Activated B cell treated with CpG ODN at 0.5 μM for 24 hours (primary cell): Measurements from ENCODE around the gene ASPG. TPM values are rescaled to one million over a fixed set of nuclear protein-coding genes. Genes with fewer than 3 reads are reported as not detected.
"Not testable (repeated sequence)": the region's sequence is repeated elsewhere in the genome, so short reads cannot be mapped to it uniquely, and the experiment has no call there.

Source experiments
- ATAC-seq: fragments of 200-7000 bp; cut with Tn5 transposase; one replicate; pipeline ENCODE4 v1.10.0; 2021; ENCODE audit warnings: low read depth, mild to moderate bottlenecking, moderate library complexity
- CTCF ChIA-PET: fragments of 350-600 bp; sonication (Branson Sonifier 250); formaldehyde crosslinking; loops from one replicate; lab custom pipeline; 2021; ENCODE audit warnings: antibody characterized with exemption; lab: Charles Lee
- POLR2A ChIA-PET: fragments of 350-600 bp; sonication (Branson Sonifier 250); formaldehyde crosslinking; loops from one replicate; lab custom pipeline; 2021; ENCODE audit warnings: antibody characterized with exemption; lab: Charles Lee
- DNase-seq: peaks from one replicate; pipeline ENCODE4 v3.0.0; 2022
- H3K27ac Mint-ChIP-seq: one replicate; pipeline ENCODE4 v1.8.0; 2020; ENCODE audit warnings: mixed read lengths
- H3K27me3 Mint-ChIP-seq: one replicate; pipeline ENCODE4 v1.8.0; 2021; ENCODE audit warnings: mixed read lengths
- H3K36me3 Mint-ChIP-seq: one replicate; pipeline ENCODE4 v1.8.0; 2021; ENCODE audit warnings: low read depth, mixed read lengths
- H3K4me1 Mint-ChIP-seq: one replicate; pipeline ENCODE4 v1.8.0; 2021; ENCODE audit warnings: mixed read lengths
- H3K4me3 Mint-ChIP-seq: one replicate; pipeline ENCODE4 v1.8.0; 2020; ENCODE audit warnings: mild to moderate bottlenecking, mixed read lengths
- H3K9me3 Mint-ChIP-seq: one replicate; pipeline ENCODE4 v1.8.0; 2020; ENCODE audit warnings: mixed read lengths
- intact Hi-C: fragments of 100-400 bp; cut with micrococcal nuclease; formaldehyde crosslinking; loops from one replicate; pipeline ENCODE4 v1.15.1; 2024
- total RNA-seq: library from RNA; stranded (reverse); gene quantifications from 2 replicates; pipeline ENCODE4 v1.2.3, GENCODE V29; 2022
- TF ChIP-seq, protein P1 (sequence below): fragments of 200-600 bp; IDR thresholded peaks from one replicate; pipeline ENCODE4 v1.8.0; 2022; ENCODE audit warnings: antibody characterized with exemption, mild to moderate bottlenecking

Gene ASPG
- total RNA-seq, 1 donor from 2014 or later = not detected

DNA sequence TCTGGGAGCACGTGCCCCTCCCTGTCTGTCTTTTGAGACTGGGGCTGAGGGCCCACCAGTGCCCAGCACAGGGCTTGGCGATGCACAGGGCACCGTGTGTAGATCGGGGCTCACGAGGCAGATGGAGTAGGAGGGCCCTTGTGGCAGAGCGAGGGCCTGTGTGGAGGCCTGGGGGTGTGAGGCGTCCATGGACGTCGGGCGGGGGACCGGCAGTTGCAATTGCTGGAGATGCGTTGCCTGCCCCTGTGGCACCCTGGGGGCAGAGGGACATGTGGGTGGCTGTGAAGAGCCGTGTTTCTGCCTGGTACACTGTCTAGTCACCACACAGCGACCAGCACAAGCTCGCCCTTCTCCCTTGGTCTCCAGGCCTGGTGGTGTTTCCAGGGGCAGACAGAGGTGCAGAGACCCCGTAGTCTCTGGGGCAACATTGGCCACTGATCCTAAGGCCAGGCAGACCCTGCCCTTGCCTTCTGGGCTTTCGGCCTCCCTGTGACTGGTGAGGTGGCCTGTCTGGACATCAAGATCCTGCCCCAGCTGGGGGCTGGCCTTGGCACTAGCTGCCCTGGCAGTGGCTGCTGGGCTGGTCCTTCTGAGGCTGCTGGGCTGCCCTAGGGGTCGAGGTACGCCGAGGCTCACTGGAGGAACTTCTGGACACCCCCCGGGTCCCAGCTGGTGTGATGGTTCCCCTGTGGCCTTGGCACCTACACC is 67.3 kb downstream of the ASPG start:
- Mint-ChIP-seq H3K36me3 (no peaks in the 10 kb centered on the region), H3K27ac (no peak overlapping the region), H3K27me3 (peaks cover 2% of the 10 kb centered on the region), H3K9me3 (no peaks in the 10 kb centered on the region), H3K4me1 (no peaks in the 10 kb centered on the region), H3K4me3 (no peak overlapping the region)
- CTCF ChIA-PET = no interaction called here
- DNase-seq = no peak
- ATAC-seq = no peak
- TF ChIP-seq, protein P1, sequence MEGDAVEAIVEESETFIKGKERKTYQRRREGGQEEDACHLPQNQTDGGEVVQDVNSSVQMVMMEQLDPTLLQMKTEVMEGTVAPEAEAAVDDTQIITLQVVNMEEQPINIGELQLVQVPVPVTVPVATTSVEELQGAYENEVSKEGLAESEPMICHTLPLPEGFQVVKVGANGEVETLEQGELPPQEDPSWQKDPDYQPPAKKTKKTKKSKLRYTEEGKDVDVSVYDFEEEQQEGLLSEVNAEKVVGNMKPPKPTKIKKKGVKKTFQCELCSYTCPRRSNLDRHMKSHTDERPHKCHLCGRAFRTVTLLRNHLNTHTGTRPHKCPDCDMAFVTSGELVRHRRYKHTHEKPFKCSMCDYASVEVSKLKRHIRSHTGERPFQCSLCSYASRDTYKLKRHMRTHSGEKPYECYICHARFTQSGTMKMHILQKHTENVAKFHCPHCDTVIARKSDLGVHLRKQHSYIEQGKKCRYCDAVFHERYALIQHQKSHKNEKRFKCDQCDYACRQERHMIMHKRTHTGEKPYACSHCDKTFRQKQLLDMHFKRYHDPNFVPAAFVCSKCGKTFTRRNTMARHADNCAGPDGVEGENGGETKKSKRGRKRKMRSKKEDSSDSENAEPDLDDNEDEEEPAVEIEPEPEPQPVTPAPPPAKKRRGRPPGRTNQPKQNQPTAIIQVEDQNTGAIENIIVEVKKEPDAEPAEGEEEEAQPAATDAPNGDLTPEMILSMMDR = no peak
- POLR2A ChIA-PET = no interaction called here
- intact Hi-C loops = no loop called here

DNA sequence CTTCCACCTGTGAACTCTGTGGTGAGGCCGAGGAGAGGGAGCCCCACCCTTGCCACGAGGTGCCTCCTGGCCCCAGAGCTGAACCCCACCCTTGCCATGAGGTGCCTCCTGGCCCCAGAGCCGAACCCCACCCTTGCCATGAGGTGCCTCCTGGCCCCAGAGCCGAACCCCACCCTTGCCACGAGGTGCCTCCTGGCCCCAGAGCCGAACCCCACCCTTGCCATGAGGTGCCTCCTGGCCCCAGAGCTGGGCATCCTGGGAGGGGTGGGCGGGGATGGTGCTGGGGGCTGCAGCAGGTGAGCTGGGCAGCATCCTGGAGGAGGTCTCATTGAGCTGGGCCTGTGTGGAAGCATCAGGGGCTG is 67.9 kb downstream of the ASPG start:
- CTCF ChIA-PET, intact Hi-C loops, H3K27me3 Mint-ChIP-seq, H3K27ac Mint-ChIP-seq, H3K36me3 Mint-ChIP-seq, H3K4me3 Mint-ChIP-seq, POLR2A ChIA-PET, DNase-seq, H3K4me1 Mint-ChIP-seq, ATAC-seq, H3K9me3 Mint-ChIP-seq: not testable (repeated sequence)

DNA sequence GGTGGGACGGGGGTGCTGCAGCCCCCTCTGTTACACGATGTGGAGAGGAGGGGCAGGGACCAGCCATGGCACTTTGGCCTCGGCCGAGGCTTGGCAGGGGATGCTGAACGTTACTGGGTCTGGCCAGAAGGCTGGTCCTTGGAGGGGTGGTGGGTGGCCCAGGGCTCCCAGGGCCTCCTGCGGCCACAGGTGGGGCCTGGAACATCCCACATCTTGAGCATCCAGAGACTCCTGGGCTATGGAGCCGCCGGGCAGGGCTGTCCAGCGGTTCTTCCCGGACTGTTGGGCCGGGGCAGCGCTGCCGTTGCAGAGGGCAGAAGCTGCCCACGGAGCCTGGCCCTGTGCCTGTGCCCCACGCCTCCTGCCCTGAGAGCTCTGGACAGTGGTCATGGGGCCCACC is 68.7 kb downstream of the ASPG start:
- TF ChIP-seq, protein P1 = no peak
- DNase-seq (no peak), ATAC-seq (no peak)
- H3K36me3 Mint-ChIP-seq = no peaks in the 10 kb centered on the region
- POLR2A ChIA-PET = no interaction called here
- no peak overlapping the region for H3K4me3 Mint-ChIP-seq
- intact Hi-C loops = no loop called here
- H3K27ac Mint-ChIP-seq = no peak overlapping the region
- H3K27me3 Mint-ChIP-seq = no peaks in the 10 kb centered on the region
- H3K9me3 Mint-ChIP-seq = no peaks in the 10 kb centered on the region
- no peaks in the 10 kb centered on the region for H3K4me1 Mint-ChIP-seq
- CTCF ChIA-PET = no interaction called here

DNA sequence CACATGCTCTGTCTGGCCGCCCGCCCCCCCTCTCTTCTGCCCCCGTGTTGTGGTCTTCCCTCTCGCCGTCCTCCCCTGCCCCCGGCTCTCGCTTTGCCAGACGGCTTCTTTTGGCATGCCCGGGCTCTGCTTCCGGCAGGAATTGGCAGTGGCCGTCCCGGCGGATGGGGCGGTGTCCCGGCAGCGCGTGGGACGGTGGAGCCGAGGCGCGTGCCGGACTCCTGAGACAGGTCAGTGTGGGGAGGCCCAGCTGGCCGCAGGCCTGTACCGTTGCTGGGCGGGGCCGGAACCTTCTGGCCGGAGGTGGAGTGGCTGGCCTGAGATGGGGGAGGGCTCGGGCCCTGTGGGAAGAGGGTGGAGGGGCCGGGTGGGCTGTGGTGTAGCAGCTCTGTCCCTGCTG is 70.0 kb downstream of the ASPG start:
- POLR2A ChIA-PET = no interaction called here
- H3K4me3 Mint-ChIP-seq = no peak overlapping the region
- no peaks in the 10 kb centered on the region for H3K36me3 Mint-ChIP-seq
- ATAC-seq = no peak
- intact Hi-C loops = no loop called here
- CTCF ChIA-PET = no interaction called here
- H3K27ac Mint-ChIP-seq = no peak overlapping the region
- H3K27me3 Mint-ChIP-seq = no peaks in the 10 kb centered on the region
- no peaks in the 10 kb centered on the region for H3K9me3 Mint-ChIP-seq
- no peak for DNase-seq
- H3K4me1 Mint-ChIP-seq = no peaks in the 10 kb centered on the region
- TF ChIP-seq, protein P1 = no peak

DNA sequence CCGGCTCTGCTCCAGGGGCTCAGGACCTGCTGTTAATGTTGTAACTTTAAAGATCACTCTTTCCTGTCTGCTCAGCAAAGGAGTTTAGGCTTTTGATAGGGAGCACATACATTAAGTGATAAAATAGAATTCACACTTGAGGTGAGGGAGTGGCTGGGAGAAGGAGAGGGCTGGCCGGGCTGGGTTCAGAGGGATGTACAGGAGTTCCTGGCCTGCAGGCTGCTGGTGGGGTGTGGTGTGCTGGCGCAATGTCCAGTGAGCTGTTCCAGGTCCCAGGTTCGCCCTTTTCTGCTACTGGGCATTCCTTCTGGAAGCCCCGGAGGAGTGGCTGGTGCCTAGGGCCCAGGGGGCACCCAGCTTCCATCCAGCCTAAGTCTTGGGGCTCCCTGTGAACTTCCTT is 70.6 kb downstream of the ASPG start:
- no peak overlapping the region for H3K27ac Mint-ChIP-seq

More for the DNA sequence above, 70.6 kb downstream of the ASPG start:
- H3K4me3 Mint-ChIP-seq = no peak overlapping the region
- intact Hi-C loops = no loop called here
- no peaks in the 10 kb centered on the region for H3K27me3 Mint-ChIP-seq
- no peaks in the 10 kb centered on the region for H3K4me1 Mint-ChIP-seq
- DNase-seq (no peak), ATAC-seq (no peak)
- H3K9me3 Mint-ChIP-seq = no peaks in the 10 kb centered on the region
- ChIA-PET CTCF (no interaction called here), POLR2A (no interaction called here)
- TF ChIP-seq, protein P1 = no peak
- no peaks in the 10 kb centered on the region for H3K36me3 Mint-ChIP-seq
